Esophagus muscularis mucosa (tissue), 4 donors: ENCODE results near the gene SEMA6A. TPM values are rescaled to one million over a fixed set of nuclear protein-coding genes. Genes with fewer than 3 reads are reported as not detected.

Experiments used
- DNase-seq: peaks from one replicate; pipeline ENCODE4 v3.0.0-alpha.2; 2017; ENCODE audit errors: extremely low spot score
- H3K27ac ChIP-seq, 4 donors: fragments of 200-600 bp; sonication (generic); replicated peaks in 1 of 4; 1 replicate in 3 of 4; 2 replicates in 1 of 4; pipeline ENCODE4 v1.5.1; 2016 to 2019; ENCODE audit warnings: mild to moderate bottlenecking in 1 of 4
- H3K27me3 ChIP-seq, 4 donors: fragments of 200-600 bp; sonication (generic); one replicate each; pipeline versions ENCODE4 v1.5.1 to v1.6.0; 2016 to 2019
- H3K36me3 ChIP-seq, 4 donors: fragments of 200-600 bp; sonication (generic); one replicate each; pipeline ENCODE4 v1.5.1; 2016 to 2019
- H3K4me1 ChIP-seq, 4 donors: fragments of 200-600 bp; sonication (generic); one replicate each; pipeline ENCODE4 v1.5.1; 2016 to 2019
- H3K4me3 ChIP-seq, 4 donors: fragments of 200-600 bp; sonication (generic); 1 replicate in 2 of 4; 2 replicates in 2 of 4; pipeline ENCODE4 v1.5.1; 2016 to 2019; ENCODE audit warnings: mild to moderate bottlenecking in 4 of 4, moderate library complexity in 1 of 4
- H3K9me3 ChIP-seq, 4 donors: fragments of 200-600 bp; sonication (generic); 1 replicate in 3 of 4; 2 replicates in 1 of 4; pipeline ENCODE4 v1.5.1; 2016 to 2019
- CTCF ChIP-seq, 3 experiments: fragments of 200-600 bp in 2 of 3; fragments of 450-650 bp in 1 of 3; sonication (generic) in 2 of 3; IDR thresholded peaks; one replicate each; pipeline ENCODE4 v1.5.1; 2017 to 2019; ENCODE audit warnings: antibody characterized with exemption in 3 of 3, mild to moderate bottlenecking in 2 of 3, moderate library complexity in 1 of 3
- EP300 ChIP-seq: sonication (generic); formaldehyde crosslinking; IDR thresholded peaks from one replicate; pipeline ENCODE4 v1.6.1; 2017; ENCODE audit warnings: antibody characterized with exemption
- POLR2A ChIP-seq: fragments of 450-650 bp; IDR thresholded peaks from one replicate; pipeline ENCODE4 v1.6.1; 2017; ENCODE audit warnings: antibody characterized with exemption, moderate library complexity, mild to moderate bottlenecking, low read depth
- POLR2AphosphoS5 ChIP-seq, 2 donors: sonication (generic); formaldehyde crosslinking; IDR thresholded peaks; one replicate each; pipeline ENCODE4 v1.6.1; 2017; ENCODE audit warnings: antibody characterized with exemption in 2 of 2
- WGBS: methylation state at CpG from one replicate; pipeline ENCODE4 v1.1.5; 2018; 5-methylcytosine and 5-hydroxymethylcytosine counted together
- intact Hi-C: fragments of 100-400 bp; cut with DNase I; formaldehyde crosslinking; loops from one replicate; pipeline ENCODE4 v1.15.1; 2023
- total RNA-seq, 4 donors: library from RNA; depleted of rRNA; stranded (reverse); fragments of >200 nt; gene quantifications; one replicate each; pipeline versions ENCODE4 v1.1.0 to v1.2.1, GENCODE V29; 2016

SEMA6A gene
- total RNA-seq, 4 donors from 2014 or later, result 10.9 to 20.9 (median 14.3) TPM

GRCh38 chr5:116466727-116467464, 107.7 kb downstream of the SEMA6A start:
- Histone ChIP-seq H3K9me3 (peaks cover 0 to 7% (median 0%) of the 10 kb centered on the region in 4 donors), H3K27me3 (no peaks in the 10 kb centered on the region), H3K36me3 (peaks cover 0 to 37% (median 8%) of the 10 kb centered on the region in 4 donors), H3K27ac (no peak overlapping the region), H3K4me3 (no peak overlapping the region), H3K4me1 (no peaks in the 10 kb centered on the region)
- no peak for TF ChIP-seq POLR2A
- TF ChIP-seq POLR2AphosphoS5 (IDR thresholded peaks at IDR 0.05), result no peak
- TF ChIP-seq CTCF (IDR thresholded peaks at IDR 0.05), result no peak
- TF ChIP-seq EP300, result no peak
- 89% methylated on average over 7 of the region's 7 CpGs for WGBS
- DNase-seq, result no peak
- intact Hi-C loops, result no loop called here

GRCh38 chr5:116465411-116465810, 109.2 kb downstream of the SEMA6A start:
- H3K27me3 ChIP-seq, result no peaks in the 10 kb centered on the region
- no peak overlapping the region for H3K4me3 ChIP-seq
- peaks cover 0 to 32% (median 8%) of the 10 kb centered on the region in 4 donors for H3K36me3 ChIP-seq
- 89% methylated on average over 3 of the region's 3 CpGs for WGBS
- no peak for DNase-seq
- no peak overlapping the region for H3K27ac ChIP-seq
- TF ChIP-seq POLR2AphosphoS5 (IDR thresholded peaks at IDR 0.05) (no peak), POLR2A (no peak), EP300 (no peak), CTCF (IDR thresholded peaks at IDR 0.05) (no peak)
- intact Hi-C loops, result no loop called here
- H3K4me1 ChIP-seq, result no peaks in the 10 kb centered on the region
- H3K9me3 ChIP-seq, result peaks cover 0 to 7% (median 0%) of the 10 kb centered on the region in 4 donors

- no peak for DNase-seq
- TF ChIP-seq POLR2A (no peak), POLR2AphosphoS5 (IDR thresholded peaks at IDR 0.05) (no peak), CTCF (IDR thresholded peaks at IDR 0.05) (no peak), EP300 (no peak)
- no peaks in the 10 kb centered on the region for H3K27me3 ChIP-seq
- 74% methylated on average over 7 of the region's 7 CpGs for WGBS
- no peaks in the 10 kb centered on the region for H3K4me1 ChIP-seq
- intact Hi-C loops, result no loop called here
- no peak overlapping the region for H3K4me3 ChIP-seq
- peaks cover 0 to 7% (median 0%) of the 10 kb centered on the region in 4 donors for H3K9me3 ChIP-seq
- peaks cover 0 to 31% (median 8%) of the 10 kb centered on the region in 4 donors for H3K36me3 ChIP-seq
- H3K27ac ChIP-seq, result no peak overlapping the region
These were observed 110.4 kb downstream of the SEMA6A start for GRCh38 chr5:116464144-116464708.

- no peak overlapping the region for H3K27ac ChIP-seq
These were observed 112.1 kb downstream of the SEMA6A start for GRCh38 chr5:116462500-116462899.

More at GRCh38 chr5:116462500-116462899, 112.1 kb downstream of the SEMA6A start:
- no peaks in the 10 kb centered on the region for H3K9me3 ChIP-seq
- no peak overlapping the region for H3K4me3 ChIP-seq
- 100% methylated on average over 1 of the region's 1 CpG for WGBS
- no peaks in the 10 kb centered on the region for H3K27me3 ChIP-seq
- TF ChIP-seq POLR2A, result no peak
- TF ChIP-seq POLR2AphosphoS5 (IDR thresholded peaks at IDR 0.05), result no peak
- TF ChIP-seq EP300, result no peak
- no peak for TF ChIP-seq CTCF (IDR thresholded peaks at IDR 0.05)
- H3K36me3 ChIP-seq, result peaks cover 0 to 16% (median 4%) of the 10 kb centered on the region in 4 donors
- intact Hi-C loops, result no loop called here
- no peak for DNase-seq
- no peaks in the 10 kb centered on the region for H3K4me1 ChIP-seq
